HepG2 (cell line): ENCODE measurements around the gene TUBGCP3. TPM values are rescaled to one million over a fixed set of nuclear protein-coding genes. Genes with fewer than 3 reads are reported as not detected.
"Not testable (repeated sequence)": the region's sequence is repeated elsewhere in the genome, so short reads cannot be mapped to it uniquely, and the experiment has no call there.

Experiments
- ATAC-seq: fragments of 200-7000 bp; cut with Tn5 transposase; 3 replicates; pipeline ENCODE4 v1.9.1; 2020; ENCODE audit warnings: mild to moderate bottlenecking, moderate library complexity
- BruUV-seq: library from RNA; stranded (reverse); fragments of 400-500 nt; replicated peaks from 2 replicates; lab custom pipeline; 2021; lab: Mats Ljungman, UMichigan
- CTCF ChIA-PET: fragments of 300-600 bp; formaldehyde crosslinking; extraction: SDS; loops from one replicate; lab custom pipeline; 2021; ENCODE audit warnings: low total read pairs, inconsistent platforms, low intra/inter-chr PET ratio; lab: Yijun Ruan, JAX
- POLR2A ChIA-PET: fragments of 350-600 bp; sonication (Branson Sonifier 250); formaldehyde crosslinking; loops from one replicate; lab custom pipeline; 2020; ENCODE audit warnings: antibody characterized with exemption, inconsistent platforms; lab: Yijun Ruan, JAX
- DNase-seq: peaks from one replicate; pipeline ENCODE4 v3.0.0-alpha.2; 2015; ENCODE audit warnings: low spot score
- FAIRE-seq: peaks from 3 replicates; lab custom pipeline; 2011; peaks lifted over from hg19 to GRCh38; lab: Jason Lieb, UNC
- H2AFZ ChIP-seq: one replicate; pipeline ENCODE4 v1.6.1; 2011; ENCODE audit warnings: low read length, inconsistent platforms
- H3K27ac ChIP-seq: fragments of 300-600 bp; 3 replicates; pipeline ENCODE4 v1.8.0; 2011; ENCODE audit warnings: mixed run types, mild to moderate bottlenecking, mixed read lengths, low read length, inconsistent platforms; ENCODE audit not compliant: insufficient read depth; ENCODE audit errors: extremely low read length
- H3K27me3 ChIP-seq, 2 experiments: fragments of 200-600 bp in 1 of 2; 2 replicates in 1 of 2; 3 replicates in 1 of 2; pipeline versions ENCODE4 v1.6.0 to v1.8.0; 2011; ENCODE audit warnings: low read length in 2 of 2, mild to moderate bottlenecking in 2 of 2, moderate library complexity in 2 of 2, inconsistent platforms in 1 of 2; ENCODE audit not compliant: insufficient read depth in 2 of 2, control insufficient read depth in 1 of 2
- H3K36me3 ChIP-seq, 2 experiments: fragments of 200-600 bp in 1 of 2; replicated peaks in 1 of 2; 2 replicates in 1 of 2; 3 replicates in 1 of 2; pipeline versions ENCODE4 v1.5.1 to v1.8.0; 2011; ENCODE audit warnings: low read length in 2 of 2, inconsistent platforms in 1 of 2; ENCODE audit not compliant: insufficient read depth in 2 of 2, control insufficient read depth in 1 of 2
- H3K4me1 ChIP-seq: 2 replicates; pipeline ENCODE4 v1.5.1; 2012; ENCODE audit warnings: low read length, inconsistent platforms; ENCODE audit not compliant: insufficient read depth
- H3K4me2 ChIP-seq: 2 replicates; pipeline ENCODE4 v1.6.0; 2011; ENCODE audit warnings: low read depth, low read length, inconsistent platforms
- H3K4me3 ChIP-seq, 3 experiments: fragments of 200-600 bp in 1 of 3; sonication (generic), shearing (Covaris generic) in 1 of 3; replicated peaks in 1 of 3; 2 replicates each; pipeline ENCODE4 v1.5.1; 2011 to 2016; ENCODE audit warnings: low read length in 3 of 3, inconsistent platforms in 2 of 3, low read depth in 2 of 3, mild to moderate bottlenecking in 2 of 3, control low read depth in 1 of 3, mixed read lengths in 1 of 3; ENCODE audit not compliant: insufficient read depth in 1 of 3
- H3K79me2 ChIP-seq: one replicate; pipeline ENCODE4 v1.6.1; 2011; ENCODE audit warnings: low read length, inconsistent platforms; ENCODE audit not compliant: insufficient read depth
- H3K9ac ChIP-seq: 2 replicates; pipeline ENCODE4 v1.6.0; 2011; ENCODE audit warnings: mild to moderate bottlenecking, low read depth, low read length, inconsistent platforms; ENCODE audit not compliant: insufficient read depth
- H3K9me3 ChIP-seq: 2 replicates; pipeline ENCODE4 v1.5.1; 2012; ENCODE audit warnings: mild to moderate bottlenecking, low read length
- H4K20me1 ChIP-seq: 2 replicates; pipeline ENCODE4 v1.6.0; 2011; ENCODE audit warnings: inconsistent platforms, mild to moderate bottlenecking, low read length, moderate library complexity; ENCODE audit not compliant: insufficient read depth
- JUND ChIP-seq: sonication (generic); formaldehyde crosslinking; IDR thresholded peaks from 2 replicates; pipeline ENCODE4 v1.8.0; 2022; ENCODE audit warnings: mild to moderate bottlenecking, missing genetic modification reagents
- WGBS: methylation state at CpG from one replicate; pipeline ENCODE4 v1.1.6; 2017; ENCODE audit warnings: low lambda C conversion rate; 5-methylcytosine and 5-hydroxymethylcytosine counted together
- in situ Hi-C: cut with HindIII; loops from 2 replicates; pipeline ENCODE4 v1.10.0; 2017; ENCODE audit warnings: low pct_unique_long_range_greater_than_20kb; ENCODE audit not compliant: extremely low pct_ligation_motif_present
- intact Hi-C: fragments of 100-400 bp; cut with micrococcal nuclease; formaldehyde crosslinking; loops from one replicate; pipeline ENCODE4 v1.10.0; 2022; ENCODE audit not compliant: unreplicated experiment
- polyA plus RNA-seq, 8 experiments: library from polyadenylated mRNA; depleted of rRNA in 3 of 8; stranded (reverse) in 7 of 8; unstranded in 1 of 8; fragments of >200 nt; fragmentation: Illumina TruSeq in 4 of 8; extraction: Trizol in 4 of 8; gene quantifications; 2 replicates each; pipeline versions ENCODE4 v1.2.1 to v1.2.3, GENCODE V29; 2011 to 2016; ENCODE audit warnings: low read depth in 4 of 8, missing spikeins in 1 of 8, mixed read lengths in 1 of 8; ENCODE audit not compliant: insufficient read depth in 1 of 8
- total RNA-seq, 5 experiments: library from RNA; depleted of rRNA; stranded (reverse); fragments of >200 nt; fragmentation: Illumina TruSeq; extraction: Trizol; gene quantifications; 2 replicates each; pipeline ENCODE4 v1.2.3, GENCODE V29; 2016; ENCODE audit warnings: low read depth in 1 of 5

TUBGCP3 gene
- total and polyA plus RNA-seq, 2 of the 13 experiments (the other 11 are each of a cell fraction or from before 2014, with no cell fraction given), result 12.6 to 15.5 TPM

DNA sequence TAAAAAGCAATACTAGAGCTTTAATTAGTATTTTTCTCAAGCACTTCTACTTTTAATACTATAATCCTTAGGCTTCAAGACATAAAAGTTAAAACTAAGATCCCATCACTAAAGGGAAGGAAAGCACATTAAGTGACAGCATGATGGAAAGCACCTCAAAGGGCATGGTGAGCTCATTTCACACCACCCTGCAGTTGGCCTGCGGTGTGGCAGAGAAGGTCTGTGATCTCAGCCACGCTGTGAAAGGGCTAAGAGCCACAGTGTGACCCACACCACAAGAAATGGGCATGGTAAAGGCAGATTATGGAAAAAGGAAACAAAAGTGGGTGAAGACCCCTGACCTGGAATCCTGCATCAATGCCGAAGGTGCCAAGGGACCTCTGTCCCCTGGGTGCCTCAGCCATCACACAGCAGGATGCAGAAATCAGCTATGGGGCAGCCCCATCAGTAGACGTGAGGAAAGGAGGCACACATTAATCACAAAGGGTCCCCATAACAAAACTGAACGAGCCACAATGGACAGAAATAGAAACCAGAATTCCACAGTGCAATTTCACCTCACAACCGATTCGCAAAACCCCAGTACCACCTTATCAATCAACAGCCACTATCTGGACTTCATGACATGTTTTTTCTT lies 33.6 kb downstream of the TUBGCP3 start:
- Histone ChIP-seq H3K4me3 (no peak overlapping the region), H3K4me1 (no peaks in the 10 kb centered on the region), H3K9me3 (no peaks in the 10 kb centered on the region), H3K4me2 (no peak overlapping the region), H3K27me3 (no peaks in the 10 kb centered on the region), H3K36me3 (peaks cover 34 to 66% of the 10 kb centered on the region in 2 experiments), H3K9ac (no peak overlapping the region), H3K27ac (no peak overlapping the region), H2AFZ (no peak overlapping the region), H4K20me1 (no peaks in the 10 kb centered on the region), H3K79me2 (no peaks in the 10 kb centered on the region)
- BruUV-seq, result no TSS peak
- FAIRE-seq (no peak), DNase-seq (no peak), ATAC-seq (no peak)
- over 99% methylated on average over 7 of the region's 7 CpGs for WGBS
- TF ChIP-seq JUND (CRISPR knock-in tag), result no peak
- CTCF ChIA-PET, result no interaction called here
- intact Hi-C loops, result no loop called here
- POLR2A ChIA-PET, result interaction anchor here (1.0 kb wide), 1 partner anchor 33 kb away, joined by 3 read pairs; no protein-coding TSS in a partner anchor
- in situ Hi-C loops, result no loop called here

DNA sequence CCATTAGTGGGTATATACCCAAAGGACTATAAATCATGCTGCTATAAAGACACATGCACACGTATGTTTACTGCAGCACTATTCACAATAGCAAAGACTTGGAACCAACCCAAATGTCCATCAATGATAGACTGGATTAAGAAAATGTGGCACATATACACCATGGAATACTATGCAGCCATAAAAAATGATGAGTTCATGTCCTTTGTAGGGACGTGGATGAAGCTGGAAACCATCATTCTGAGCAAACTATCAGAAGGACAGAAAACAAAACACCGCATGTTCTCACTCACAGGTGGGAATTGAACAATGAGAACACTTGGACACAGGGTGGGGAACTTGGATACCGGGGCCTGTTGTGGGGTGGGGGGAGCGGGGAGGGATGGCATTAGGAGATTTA lies 39.0 kb downstream of the TUBGCP3 start:
- H3K9ac ChIP-seq, DNase-seq, FAIRE-seq, H3K4me1 ChIP-seq, H3K4me2 ChIP-seq, ATAC-seq, H3K27me3 ChIP-seq, H3K27ac ChIP-seq, intact Hi-C loops, POLR2A ChIA-PET, H2AFZ ChIP-seq, in situ Hi-C loops, H3K9me3 ChIP-seq, H4K20me1 ChIP-seq, H3K4me3 ChIP-seq, BruUV-seq, H3K79me2 ChIP-seq, CTCF ChIA-PET: not testable (repeated sequence)
- H3K36me3 ChIP-seq, result peaks cover 21 to 55% of the 10 kb centered on the region in 2 experiments
- 97% methylated on average over 4 of the region's 5 CpGs for WGBS
